ENCODE results near the gene UGT1A6. TPM values are rescaled to one million over a fixed set of nuclear protein-coding genes. Genes with fewer than 3 reads are reported as not detected.
"Not testable (repeated sequence)": the region's sequence is repeated elsewhere in the genome, so short reads cannot be mapped to it uniquely, and the experiment has no call there.

Gene UGT1A6
- total RNA-seq, result 10 to 100 TPM; 13.5 to 40.2 (median 18.1) TPM

DNA sequence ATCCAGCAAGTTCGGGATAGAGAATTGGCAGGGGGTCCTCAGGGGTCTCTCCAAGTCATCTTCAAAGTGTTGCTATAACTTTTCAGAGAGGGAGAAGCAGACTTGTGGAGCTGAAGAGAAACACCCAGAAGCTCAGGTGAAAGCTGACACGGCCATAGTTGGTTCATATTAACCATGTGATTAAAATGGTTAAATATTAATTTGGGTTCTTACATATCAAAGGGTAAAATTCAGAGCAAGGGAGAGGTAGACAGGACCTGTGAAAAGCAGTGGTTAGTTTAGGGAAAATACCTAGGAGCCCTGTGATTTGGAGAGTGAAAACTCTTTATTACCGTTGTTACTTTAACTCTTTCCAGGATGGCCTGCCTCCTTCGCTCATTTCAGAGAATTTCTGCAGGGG lies at the start of gene UGT1A6:
TSS of gene UGT1A6 (plus strand) at position 243 of the 400 bp plus-strand sequence. CDS start at position 358, 115 bp downstream.
- Histone ChIP-seq H3K27ac (peak within 1 kb of the TSS; percentile 42 to 80 (median 70)), H3K4me3 (no peak within 1 kb of the TSS), H3K4me1 (peaks cover 0 to 37% (median 30%) of the 10 kb centered on the region in 4 donors), H3K36me3 (no peaks in the 10 kb centered on the region), H3K27me3 (no peaks in the 10 kb centered on the region), H3K9me3 (no peaks in the 10 kb centered on the region)
- in situ Hi-C loops (cut with MboI; ENCODE audit: low pct_ligation_motif_present in 1 of 4, low pct_unique_long_range_greater_than_20kb in 1 of 4, low sequenced_read_pairs in 3 of 4), result no loop called here
- TF ChIP-seq EP300 (IDR thresholded peaks at IDR 0.05; ENCODE audit: low read depth), result no peak
- TF ChIP-seq, protein P1, sequence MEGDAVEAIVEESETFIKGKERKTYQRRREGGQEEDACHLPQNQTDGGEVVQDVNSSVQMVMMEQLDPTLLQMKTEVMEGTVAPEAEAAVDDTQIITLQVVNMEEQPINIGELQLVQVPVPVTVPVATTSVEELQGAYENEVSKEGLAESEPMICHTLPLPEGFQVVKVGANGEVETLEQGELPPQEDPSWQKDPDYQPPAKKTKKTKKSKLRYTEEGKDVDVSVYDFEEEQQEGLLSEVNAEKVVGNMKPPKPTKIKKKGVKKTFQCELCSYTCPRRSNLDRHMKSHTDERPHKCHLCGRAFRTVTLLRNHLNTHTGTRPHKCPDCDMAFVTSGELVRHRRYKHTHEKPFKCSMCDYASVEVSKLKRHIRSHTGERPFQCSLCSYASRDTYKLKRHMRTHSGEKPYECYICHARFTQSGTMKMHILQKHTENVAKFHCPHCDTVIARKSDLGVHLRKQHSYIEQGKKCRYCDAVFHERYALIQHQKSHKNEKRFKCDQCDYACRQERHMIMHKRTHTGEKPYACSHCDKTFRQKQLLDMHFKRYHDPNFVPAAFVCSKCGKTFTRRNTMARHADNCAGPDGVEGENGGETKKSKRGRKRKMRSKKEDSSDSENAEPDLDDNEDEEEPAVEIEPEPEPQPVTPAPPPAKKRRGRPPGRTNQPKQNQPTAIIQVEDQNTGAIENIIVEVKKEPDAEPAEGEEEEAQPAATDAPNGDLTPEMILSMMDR (IDR thresholded peaks at IDR 0.05), result no peak
- no peak for TF ChIP-seq POLR2AphosphoS5 (IDR thresholded peaks at IDR 0.05)
- TF ChIP-seq POLR2A (IDR thresholded peaks at IDR 0.05), result no peak
- 53 to 66% methylated on average over 2 to 4 of the region's 4 CpGs for WGBS, 2 donors (ENCODE audit: low coverage in 1 of 2)
- intact Hi-C loops (cut with DNase I; ENCODE audit: low total_unique reads), result no loop called here
- DNase-seq, result no peak

DNA sequence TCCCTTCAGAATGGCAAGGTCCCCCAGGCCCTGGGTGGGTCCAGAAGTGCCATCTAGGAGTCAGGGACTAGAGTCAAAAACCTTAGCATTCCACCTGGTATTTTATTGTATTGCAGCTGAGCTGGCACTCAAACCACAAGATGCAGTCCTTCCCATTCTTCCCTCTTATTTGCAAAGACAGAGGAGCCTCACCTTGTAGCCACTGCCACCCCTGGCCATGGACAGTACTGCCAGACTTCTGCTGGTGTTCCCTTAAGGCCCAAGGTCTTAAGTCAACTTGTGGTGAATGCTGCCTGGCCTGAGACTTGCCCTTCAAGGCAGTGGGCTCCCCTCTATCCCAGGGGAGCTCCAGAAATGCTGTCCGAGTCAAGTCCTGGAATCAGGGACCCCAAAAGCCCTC lies 49.6 kb upstream of the UGT1A6 start:
- WGBS, 2 donors (ENCODE audit: low coverage in 1 of 2), result 100% methylated on average over 1 of the region's 1 CpG

DNA sequence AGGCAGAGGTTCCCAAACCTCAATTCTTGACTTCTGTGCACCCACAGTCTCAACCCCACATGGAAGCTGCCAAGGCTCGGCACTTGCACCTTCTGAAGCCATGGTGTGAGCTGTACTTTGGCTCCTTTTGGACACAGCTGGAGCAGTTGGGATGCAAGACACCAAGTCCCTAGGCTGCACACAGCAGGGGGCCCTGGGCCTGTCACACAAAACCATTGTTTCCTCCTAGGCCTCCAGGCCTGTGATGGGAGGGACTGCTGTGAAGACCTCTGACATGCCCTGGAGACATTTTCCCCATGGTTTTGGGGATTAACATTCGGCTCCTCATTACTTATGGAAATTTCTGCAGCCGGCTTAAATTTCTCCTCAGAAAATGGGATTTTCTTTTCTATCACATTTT lies 46.7 kb upstream of the UGT1A6 start:
- Histone ChIP-seq H3K9me3 (peaks cover 10 to 14% of the 10 kb centered on the region in 2 donors), H3K4me1 (peaks cover 0 to 10% (median 3%) of the 10 kb centered on the region in 4 donors)
- DNase-seq; H3K36me3 ChIP-seq; H3K27ac ChIP-seq; intact Hi-C loops (cut with DNase I; ENCODE audit: low total_unique reads); in situ Hi-C loops (cut with MboI; ENCODE audit: low pct_ligation_motif_present in 1 of 4, low pct_unique_long_range_greater_than_20kb in 1 of 4, low sequenced_read_pairs in 3 of 4); H3K27me3 ChIP-seq; H3K4me3 ChIP-seq: not testable (repeated sequence)
- 82% methylated on average over 3 of the region's 3 CpGs; no CpG with 5 or more reads in 1 of the 2 donors for WGBS, 2 donors (ENCODE audit: low coverage in 1 of 2)

More for the DNA sequence above, 49.6 kb upstream of the UGT1A6 start:
- Histone ChIP-seq H3K4me3 (no peak overlapping the region), H3K4me1 (peaks cover 0 to 3% (median 0%) of the 10 kb centered on the region in 4 donors), H3K27ac (no peak overlapping the region), H3K27me3 (no peaks in the 10 kb centered on the region), H3K9me3 (peaks cover 10 to 14% of the 10 kb centered on the region in 2 donors), H3K36me3 (no peaks in the 10 kb centered on the region)
- intact Hi-C loops (cut with DNase I; ENCODE audit: low total_unique reads), result no loop called here
- DNase-seq, result peak; percentile 38
- TF ChIP-seq POLR2A (IDR thresholded peaks at IDR 0.05), result no peak
- TF ChIP-seq, protein P1 (IDR thresholded peaks at IDR 0.05), result peak; percentile 12 to 50 (median 33)
- in situ Hi-C loops (cut with MboI; ENCODE audit: low pct_ligation_motif_present in 1 of 4, low pct_unique_long_range_greater_than_20kb in 1 of 4, low sequenced_read_pairs in 3 of 4), result no loop called here

DNA sequence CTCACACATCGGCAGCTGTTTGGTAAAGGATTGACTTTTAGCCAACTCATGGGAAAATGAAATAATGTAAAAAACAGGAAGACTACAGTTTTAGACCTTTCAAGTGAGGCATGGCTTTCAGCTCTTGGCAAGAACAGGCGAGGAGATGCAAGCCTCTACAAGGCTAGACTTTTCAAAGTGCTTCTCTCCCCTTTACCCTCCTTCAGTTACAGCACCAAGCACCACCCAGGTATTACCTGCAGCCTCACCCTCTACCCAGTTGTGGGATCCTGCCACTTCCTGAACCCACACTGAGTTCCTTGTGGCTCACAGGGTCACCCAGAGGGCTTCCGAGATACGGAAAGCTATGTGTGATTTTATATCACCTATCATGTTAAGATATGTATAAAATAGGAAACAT lies 41.7 kb upstream of the UGT1A6 start:
- 51% methylated on average over 4 of the region's 4 CpGs; no CpG with 5 or more reads in 1 of the 2 donors for WGBS, 2 donors (ENCODE audit: low coverage in 1 of 2)
- no peaks in the 10 kb centered on the region for H3K36me3 ChIP-seq
- H3K4me1 ChIP-seq, result peaks cover 0 to 10% (median 4%) of the 10 kb centered on the region in 4 donors
- H3K4me3 ChIP-seq, result no peak overlapping the region
- peak overlapping the region in 3 of 4 donors; percentile 46 to 65 (median 47) for H3K27ac ChIP-seq
- H3K27me3 ChIP-seq, result no peaks in the 10 kb centered on the region
- intact Hi-C loops (cut with DNase I; ENCODE audit: low total_unique reads) (no loop called here), in situ Hi-C loops (cut with MboI; ENCODE audit: low pct_ligation_motif_present in 1 of 4, low pct_unique_long_range_greater_than_20kb in 1 of 4, low sequenced_read_pairs in 3 of 4) (no loop called here)
- peak; percentile 54 for DNase-seq
- peaks cover 3 to 9% of the 10 kb centered on the region in 2 donors for H3K9me3 ChIP-seq
- TF ChIP-seq POLR2AphosphoS5 (IDR thresholded peaks at IDR 0.05), result peak in 1 of 3 donors; percentile 38
- peak; percentile 14 for TF ChIP-seq POLR2A (IDR thresholded peaks at IDR 0.05)
- no peak for TF ChIP-seq EP300 (IDR thresholded peaks at IDR 0.05; ENCODE audit: low read depth)

DNA sequence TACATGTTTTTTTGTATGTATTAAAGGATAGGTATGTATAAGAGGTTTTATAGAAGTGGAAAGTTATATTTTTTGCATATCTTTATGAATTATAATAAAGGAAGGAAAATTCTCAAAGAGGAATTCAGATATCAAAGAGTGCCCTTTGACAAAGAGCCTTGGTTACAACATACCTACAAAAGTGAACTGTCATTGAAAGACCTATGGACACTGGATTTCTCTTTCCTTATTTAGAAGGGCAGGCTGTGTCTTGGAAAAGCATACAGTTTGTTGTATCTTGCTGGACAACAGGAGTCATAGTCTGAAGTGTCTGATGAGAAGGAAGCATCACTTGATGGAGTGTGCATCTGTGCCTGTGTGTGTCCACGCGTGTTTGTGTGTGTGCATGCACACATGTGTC lies 41.3 kb upstream of the UGT1A6 start:
- H3K36me3 ChIP-seq, result no peaks in the 10 kb centered on the region
- peaks cover 0 to 4% of the 10 kb centered on the region in 2 donors for H3K9me3 ChIP-seq
- TF ChIP-seq POLR2AphosphoS5 (IDR thresholded peaks at IDR 0.05), result no peak
- peak overlapping the region in 3 of 4 donors; percentile 46 to 65 (median 47) for H3K27ac ChIP-seq
- H3K4me1 ChIP-seq, result peaks cover 0 to 10% (median 4%) of the 10 kb centered on the region in 4 donors
- 100% methylated on average over 2 of the region's 2 CpGs for WGBS, 2 donors (ENCODE audit: low coverage in 1 of 2)
- intact Hi-C loops (cut with DNase I; ENCODE audit: low total_unique reads) (no loop called here), in situ Hi-C loops (cut with MboI; ENCODE audit: low pct_ligation_motif_present in 1 of 4, low pct_unique_long_range_greater_than_20kb in 1 of 4, low sequenced_read_pairs in 3 of 4) (no loop called here)
- H3K27me3 ChIP-seq, result no peaks in the 10 kb centered on the region
- no peak overlapping the region for H3K4me3 ChIP-seq
- DNase-seq, result no peak

DNA sequence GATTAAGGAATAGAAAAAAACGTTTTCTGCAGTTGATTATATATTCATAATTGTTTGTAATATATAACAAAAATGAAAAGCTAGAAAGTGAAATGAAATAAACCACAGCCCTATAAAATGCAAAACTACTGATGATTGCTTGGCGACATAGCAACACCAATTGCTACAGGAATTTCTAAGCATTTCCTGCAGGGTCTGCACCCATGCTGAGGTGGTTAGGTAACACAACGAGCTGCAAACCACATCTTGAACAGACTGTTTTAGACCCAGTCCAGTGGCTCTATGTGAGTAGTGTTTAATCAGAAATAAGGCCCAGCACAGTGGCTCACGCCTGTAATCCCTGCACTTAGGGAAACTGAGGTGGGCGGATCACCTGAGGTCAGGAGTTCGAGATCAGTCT lies 38.2 kb upstream of the UGT1A6 start:
- 43 to 67% methylated on average over 3 to 6 of the region's 6 CpGs for WGBS, 2 donors (ENCODE audit: low coverage in 1 of 2)
- no peaks in the 10 kb centered on the region for H3K36me3 ChIP-seq
- TF ChIP-seq EP300 (IDR thresholded peaks at IDR 0.05; ENCODE audit: low read depth), result no peak
- TF ChIP-seq POLR2A (IDR thresholded peaks at IDR 0.05), result no peak
- no peak for TF ChIP-seq POLR2AphosphoS5 (IDR thresholded peaks at IDR 0.05)
- TF ChIP-seq, protein P1 (IDR thresholded peaks at IDR 0.05), result no peak
- H3K9me3 ChIP-seq, result no peaks in the 10 kb centered on the region
- peaks cover 0 to 10% (median 4%) of the 10 kb centered on the region in 4 donors for H3K4me1 ChIP-seq
- in situ Hi-C loops (cut with MboI; ENCODE audit: low pct_ligation_motif_present in 1 of 4, low pct_unique_long_range_greater_than_20kb in 1 of 4, low sequenced_read_pairs in 3 of 4), result no loop called here
- no peak overlapping the region for H3K4me3 ChIP-seq
- no peak for DNase-seq
- intact Hi-C loops (cut with DNase I; ENCODE audit: low total_unique reads), result no loop called here
- no peak overlapping the region for H3K27ac ChIP-seq
- no peaks in the 10 kb centered on the region for H3K27me3 ChIP-seq
